Stimulated activated CD8-positive, alpha-beta memory T cell treated with anti-CD3 and anti-CD28 coated beads, Interleukin-7, amount 100 ng/mL, for 1 hour (primary cell): ENCODE measurements around the gene SSX5.
"Not testable (repeated sequence)": the region's sequence is repeated elsewhere in the genome, so short reads cannot be mapped to it uniquely, and the experiment has no call there.

Source experiments
- DNase-seq, 2 donors: peaks; one replicate each; pipeline ENCODE4 v3.0.0-alpha.2; 2020; ENCODE audit warnings: low read depth in 2 of 2

Gene SSX5, protein sequence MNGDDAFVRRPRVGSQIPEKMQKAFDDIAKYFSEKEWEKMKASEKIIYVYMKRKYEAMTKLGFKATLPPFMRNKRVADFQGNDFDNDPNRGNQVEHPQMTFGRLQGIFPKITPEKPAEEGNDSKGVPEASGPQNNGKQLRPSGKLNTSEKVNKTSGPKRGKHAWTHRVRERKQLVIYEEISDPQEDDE

DNA sequence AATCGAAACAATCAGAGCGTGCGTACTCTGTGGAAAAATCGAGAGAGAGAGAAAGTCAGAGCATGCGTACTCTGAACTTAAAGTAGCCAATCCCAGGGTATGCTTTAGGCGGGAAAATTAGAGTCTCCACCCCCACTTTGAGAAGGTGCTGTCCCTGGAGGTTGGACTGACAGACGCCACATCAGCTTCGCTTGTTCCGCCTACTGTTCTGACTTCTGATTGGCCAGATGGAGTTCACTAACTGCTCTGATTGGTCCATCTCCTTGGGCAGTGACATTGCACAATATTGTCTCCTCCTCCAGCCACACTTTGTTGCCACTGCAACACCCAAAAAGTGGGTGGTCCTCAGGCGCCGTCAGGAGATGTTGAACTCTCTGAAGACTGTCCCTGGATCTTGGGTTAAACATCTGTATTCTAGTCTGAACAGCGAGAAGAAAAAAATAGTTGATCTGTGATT lies at the start of gene SSX5:
SSX5 (minus strand) TSS at position 51 of the 457 bp plus-strand sequence. CDS start 1,437 bp downstream, outside the sequence.
- no peak for DNase-seq

DNA sequence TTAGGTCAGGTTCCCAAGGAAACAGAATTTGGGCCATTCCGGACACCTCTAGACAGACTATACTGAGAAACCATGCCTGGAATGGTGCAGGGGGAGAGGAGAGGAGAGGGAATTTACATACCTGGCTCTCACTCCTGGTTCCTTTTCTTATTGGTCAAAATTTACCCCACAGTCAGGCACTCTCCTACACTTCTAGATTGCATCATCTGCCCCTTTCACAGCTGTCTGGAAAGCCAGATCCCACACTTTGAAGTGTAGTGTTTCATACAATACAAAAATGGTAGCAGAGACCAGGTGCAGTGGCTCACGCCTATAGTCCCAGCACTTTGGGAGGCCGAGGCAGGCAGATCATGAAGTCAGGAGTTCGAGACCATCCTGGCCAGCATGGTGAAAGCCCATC lies 27.6 kb upstream of the SSX5 start:
- DNase-seq, result not testable (repeated sequence)

DNA sequence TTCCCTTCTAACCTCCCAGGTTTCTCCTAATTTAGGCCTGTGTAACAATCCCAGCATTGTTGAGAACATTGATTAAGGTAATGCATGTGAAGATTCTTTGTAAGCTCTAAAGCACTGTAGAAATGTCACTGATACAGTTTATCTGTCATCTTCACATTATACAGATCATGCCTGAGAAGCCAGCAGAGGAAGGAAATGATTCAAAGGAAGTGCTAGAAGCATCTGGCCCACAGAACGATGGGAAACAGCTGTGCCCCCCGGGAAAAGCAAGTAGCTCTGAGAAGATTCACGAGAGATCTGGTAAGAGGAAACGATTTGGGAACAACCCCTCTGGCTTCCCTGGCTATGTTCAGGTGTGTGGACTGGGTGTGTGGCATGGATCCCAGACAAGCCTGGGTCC lies 17.7 kb upstream of the SSX5 start:
- not testable (repeated sequence) for DNase-seq

DNA sequence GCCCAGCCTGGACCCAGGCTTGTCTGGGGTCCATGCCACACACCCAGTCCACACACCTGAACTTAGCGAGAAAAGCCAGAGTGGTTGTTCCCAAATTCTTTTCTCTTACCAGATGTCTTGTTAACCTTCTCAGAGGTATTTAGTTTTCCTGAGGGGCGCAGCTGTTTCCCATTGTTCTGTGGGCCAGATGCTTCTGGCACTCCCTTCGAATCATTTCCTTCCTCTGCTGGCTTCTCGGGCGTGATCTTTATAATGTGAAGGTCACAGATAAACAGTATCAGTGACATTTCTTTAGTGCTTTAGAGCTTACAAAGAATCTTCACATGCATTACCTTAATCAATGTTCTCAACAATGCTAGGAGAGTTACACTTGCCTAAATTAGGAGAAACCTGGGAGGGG lies 6.6 kb downstream of the SSX5 start:
- DNase-seq, result not testable (repeated sequence)

DNA sequence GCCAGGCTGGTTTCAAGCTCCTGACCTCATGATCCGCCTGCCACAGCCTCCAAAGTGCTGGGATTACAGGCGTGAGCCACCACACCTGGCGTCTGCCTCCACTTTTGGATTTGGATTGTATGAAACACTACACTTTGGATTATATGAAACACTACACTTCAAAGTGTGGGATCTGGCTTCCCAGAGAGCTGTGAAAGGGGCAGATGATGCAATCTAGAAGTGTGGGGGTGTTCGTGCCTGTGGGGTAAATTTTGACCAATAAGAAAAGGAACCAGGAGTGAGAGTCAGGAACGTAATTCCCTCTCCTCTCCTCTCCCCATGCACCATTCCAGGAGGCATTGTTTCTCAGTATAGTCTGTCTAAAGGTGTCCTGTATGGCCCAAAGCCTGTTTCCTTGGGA lies 14.7 kb downstream of the SSX5 start:
- DNase-seq, result not testable (repeated sequence)

DNA sequence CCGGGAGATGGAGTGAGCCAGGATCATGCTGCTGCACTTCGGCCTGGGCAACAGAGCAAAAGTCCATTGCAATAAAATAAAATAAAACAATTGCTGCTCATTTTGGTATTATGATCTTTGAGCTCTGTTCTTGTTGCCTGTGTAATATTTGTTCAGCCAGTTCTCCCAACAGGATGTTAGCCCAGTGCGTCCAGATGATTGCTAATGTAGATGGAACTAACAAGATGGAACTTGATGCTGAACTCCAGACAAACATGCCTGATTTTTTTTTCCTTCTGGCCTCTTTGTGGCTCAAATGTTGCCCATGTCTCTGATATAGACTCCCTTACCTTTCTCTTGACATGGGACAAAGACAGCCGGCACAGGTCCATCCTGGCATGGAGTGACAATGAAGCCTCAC lies 15.8 kb downstream of the SSX5 start:
- no peak for DNase-seq

DNA sequence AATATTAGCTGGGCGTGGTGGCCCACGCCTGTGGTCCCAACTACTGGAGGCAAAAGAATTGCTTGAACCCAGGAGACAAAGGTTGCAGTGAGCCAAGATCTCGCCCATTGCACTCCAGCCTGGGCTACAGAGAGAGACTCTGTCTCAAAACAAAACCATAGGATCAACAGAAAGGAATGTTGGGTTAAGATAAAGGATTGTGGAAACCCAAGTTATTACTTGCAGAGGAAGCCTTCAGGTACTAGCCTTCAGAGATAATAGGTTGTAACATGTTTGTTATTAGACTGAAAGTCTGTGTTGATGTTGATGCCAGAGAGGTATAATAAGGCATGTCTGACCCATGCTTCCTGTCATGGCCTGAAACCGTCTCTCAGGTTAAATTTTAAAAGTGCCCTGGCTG lies 16.9 kb downstream of the SSX5 start:
- no peak for DNase-seq

DNA sequence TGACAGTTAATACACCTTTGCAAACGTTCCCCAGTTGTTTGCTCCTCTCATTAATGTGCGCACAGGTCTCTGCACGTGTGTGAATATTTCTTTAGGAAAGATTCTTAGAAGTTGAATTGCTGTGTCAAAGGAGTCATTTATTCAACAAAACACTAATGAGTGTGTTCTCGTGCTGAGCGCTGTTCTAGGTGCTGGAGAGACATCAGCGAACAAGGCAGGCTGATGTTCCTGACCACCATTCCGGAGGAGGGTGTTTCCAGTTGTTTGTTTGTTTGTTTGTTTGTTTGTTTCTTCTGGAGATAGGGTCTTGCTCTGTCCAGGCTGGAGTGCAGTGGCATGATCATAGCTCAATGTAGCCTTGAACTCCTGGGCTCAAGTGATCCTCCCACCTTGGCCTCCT lies 30.3 kb downstream of the SSX5 start:
- DNase-seq, result not testable (repeated sequence)

DNA sequence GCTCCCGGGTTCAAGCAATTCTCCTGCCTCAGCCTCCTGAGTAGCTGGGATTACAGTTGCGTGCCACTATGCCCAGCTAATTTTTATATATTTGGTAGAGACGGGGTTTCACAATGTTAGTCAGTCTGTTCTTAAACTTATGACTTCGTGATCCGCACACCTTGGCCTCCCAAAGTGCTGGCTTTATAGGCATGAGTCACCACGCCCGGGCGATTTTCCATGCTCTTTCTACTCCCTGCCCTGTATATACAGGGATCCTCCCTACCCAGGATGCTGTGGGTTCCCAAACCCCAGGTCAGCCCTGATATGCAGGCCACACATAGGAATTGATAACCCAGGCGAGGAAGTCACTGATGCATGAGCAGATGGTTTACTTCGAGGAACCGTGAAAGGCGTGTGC lies 31.4 kb downstream of the SSX5 start:
- DNase-seq, result no peak

DNA sequence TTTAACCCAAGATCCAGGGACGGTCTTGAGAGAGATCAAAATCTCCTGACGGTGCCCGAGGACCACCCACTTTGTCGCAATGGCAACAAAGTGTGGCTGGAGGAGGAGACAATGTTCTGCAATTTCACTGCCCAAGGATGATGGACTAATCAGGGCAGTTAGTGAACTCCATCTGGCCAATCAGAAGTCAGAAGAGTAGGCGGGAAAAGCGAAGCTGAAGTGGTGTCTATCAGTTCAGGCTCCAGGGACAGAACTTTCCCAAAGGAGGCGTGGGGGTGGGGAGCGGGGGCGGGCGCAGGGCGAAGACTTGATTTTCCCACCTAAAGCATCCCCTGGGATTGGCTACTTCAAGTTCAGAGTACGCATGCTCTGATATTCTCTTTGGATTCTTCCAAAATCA lies 40.6 kb downstream of the SSX5 start:
- DNase-seq, result no peak

DNA sequence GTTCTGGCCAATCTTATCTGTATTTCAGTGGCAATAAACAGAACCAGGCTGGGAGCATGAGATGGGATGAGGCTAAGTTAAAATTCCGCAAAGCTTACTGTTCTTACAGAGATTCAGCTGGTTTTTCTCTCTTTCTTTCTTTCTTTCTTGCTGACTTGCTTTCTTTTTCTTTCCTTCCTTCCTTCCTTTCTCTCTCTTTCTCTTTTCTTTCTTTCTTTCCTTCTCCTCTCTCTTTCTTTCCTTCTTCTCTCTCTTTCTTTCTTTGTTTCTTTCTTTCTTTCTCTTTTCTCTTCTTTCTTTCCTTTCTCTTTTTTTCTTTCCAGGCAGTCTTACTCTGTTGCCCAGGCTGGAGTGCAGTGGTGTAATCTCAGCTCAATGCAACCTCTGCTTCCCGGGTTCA lies 41.8 kb downstream of the SSX5 start:
- no peak for DNase-seq

DNA sequence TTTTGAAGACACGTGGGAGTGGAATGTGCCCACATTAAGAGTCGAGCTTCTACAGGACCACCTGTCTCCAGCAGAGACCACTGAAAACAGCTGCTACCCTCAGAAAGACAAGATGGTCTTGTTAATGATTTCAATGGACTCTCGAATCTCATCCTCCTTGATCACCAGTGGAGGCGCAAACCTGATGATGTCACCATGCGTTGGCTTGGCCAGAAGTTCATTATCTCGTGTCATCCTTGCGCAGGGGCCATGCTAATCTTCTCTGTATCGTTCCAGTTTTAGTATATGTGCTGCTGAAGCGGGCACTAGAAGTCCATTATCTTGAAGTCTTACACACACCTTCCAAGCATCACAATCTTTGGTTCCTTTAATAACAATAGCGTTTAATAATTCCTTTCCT lies 42.8 kb downstream of the SSX5 start:
- DNase-seq, result no peak

DNA sequence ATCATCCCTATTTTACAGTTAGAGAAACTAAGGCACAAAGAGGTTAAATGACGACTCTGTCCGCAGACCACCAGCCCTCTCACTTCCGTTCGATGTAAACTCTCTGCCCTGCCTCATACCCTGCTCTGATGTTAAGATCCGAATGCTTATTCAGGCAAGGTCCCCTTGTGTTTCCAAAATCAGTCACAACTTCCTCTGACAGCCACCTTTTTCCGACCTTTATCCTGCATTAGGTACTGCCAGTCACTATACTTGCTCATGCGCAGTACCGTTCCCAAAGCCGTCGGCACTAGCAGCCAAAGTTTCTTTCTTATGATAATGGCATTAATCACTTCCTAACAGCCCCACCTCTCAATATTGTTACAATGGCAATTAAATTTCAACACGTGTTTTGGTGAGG lies 53.9 kb downstream of the SSX5 start:
- not testable (repeated sequence) for DNase-seq

DNA sequence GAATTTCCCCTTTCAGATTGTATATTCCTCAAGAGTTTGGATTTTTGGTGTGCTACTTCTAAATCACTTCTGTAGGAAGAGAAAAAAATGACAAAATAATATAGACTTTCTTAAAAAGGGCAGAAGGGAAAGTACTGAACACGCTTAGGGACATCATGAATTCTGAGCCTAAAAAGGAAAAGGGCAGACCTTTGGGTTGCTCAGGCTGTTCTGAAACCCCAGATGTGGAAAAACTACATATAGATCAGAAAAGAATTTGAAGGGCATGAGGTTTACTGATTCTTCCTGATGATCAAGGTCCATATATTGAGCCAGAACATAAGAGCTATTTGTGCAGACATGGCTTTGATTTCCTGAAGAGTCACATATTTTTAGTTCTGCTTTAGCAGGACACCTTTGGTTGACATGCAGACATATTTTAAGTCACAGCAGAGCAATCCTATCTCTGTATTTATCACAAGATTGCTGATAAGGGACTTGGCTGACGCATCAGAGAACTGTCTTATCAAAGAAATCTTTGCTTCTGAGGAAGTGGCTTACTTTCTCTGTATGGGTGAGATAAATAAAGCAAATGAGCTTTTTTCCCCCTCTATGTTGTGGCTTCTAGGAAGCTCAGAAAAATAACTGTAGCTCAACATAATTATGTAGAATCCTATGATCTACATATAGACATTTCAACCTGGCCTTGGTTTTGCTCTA lies 54.6 kb downstream of the SSX5 start:
- not testable (repeated sequence) for DNase-seq

DNA sequence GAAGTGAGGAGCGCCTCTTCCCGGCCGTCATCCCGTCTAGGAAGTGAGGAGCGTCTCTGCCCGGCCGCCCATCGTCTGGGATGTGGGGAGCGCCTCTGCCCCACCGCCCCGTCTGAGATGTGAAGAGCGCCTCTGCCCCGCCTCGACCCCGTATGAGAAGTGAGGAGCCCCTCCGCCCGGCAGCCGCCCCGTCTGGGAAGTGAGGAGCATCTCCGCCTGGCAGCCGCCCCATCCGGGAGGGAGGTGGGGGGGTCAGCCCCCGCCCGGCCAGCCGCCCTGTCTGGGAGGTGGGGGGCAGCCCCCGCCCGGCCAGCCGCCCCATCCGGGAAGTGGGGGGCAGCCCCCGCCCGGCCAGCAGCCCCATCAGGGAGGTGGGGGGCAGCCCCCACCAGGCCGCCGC lies 57.5 kb downstream of the SSX5 start:
- not testable (repeated sequence) for DNase-seq
